CD14-positive monocyte (primary cell): ENCODE results near the gene SLC16A12. TPM values are rescaled to one million over a fixed set of nuclear protein-coding genes. Genes with fewer than 3 reads are reported as not detected.

Source experiments
- DNase-seq, 3 donors: peaks; one replicate each; pipeline ENCODE4 v3.0.0-alpha.2; 2011 to 2022
- H2AFZ ChIP-seq: 2 replicates; pipeline ENCODE4 v1.6.0; 2012; ENCODE audit warnings: mild to moderate bottlenecking, low read depth, low read length, inconsistent platforms; ENCODE audit not compliant: insufficient read depth, poor library complexity, severe bottlenecking
- H3K27ac ChIP-seq, 2 donors: 1 replicate in 1 of 2; 2 replicates in 1 of 2; pipeline ENCODE4 v1.5.1; 2012 to 2013; ENCODE audit warnings: low read length in 2 of 2, control low read depth in 1 of 2, inconsistent platforms in 1 of 2, low read depth in 1 of 2, mild to moderate bottlenecking in 1 of 2
- H3K27me3 ChIP-seq, 2 donors: one replicate each; pipeline versions ENCODE4 v1.6.0 to v1.6.1; 2011 to 2013; ENCODE audit warnings: low read length in 2 of 2; ENCODE audit not compliant: control insufficient read depth in 2 of 2, insufficient read depth in 2 of 2
- H3K36me3 ChIP-seq, 2 donors: replicated peaks in 1 of 2; 1 replicate in 1 of 2; 2 replicates in 1 of 2; pipeline versions ENCODE4 v1.5.1 to v1.6.1; 2012 to 2013; ENCODE audit warnings: low read length in 2 of 2, control low read depth in 1 of 2, inconsistent platforms in 1 of 2, mild to moderate bottlenecking in 1 of 2; ENCODE audit not compliant: insufficient read depth in 2 of 2, control insufficient read depth in 1 of 2
- H3K4me1 ChIP-seq, 2 donors: 1 replicate in 1 of 2; 2 replicates in 1 of 2; pipeline versions ENCODE4 v1.5.1 to v1.6.1; 2012 to 2013; ENCODE audit warnings: low read length in 2 of 2, control low read depth in 1 of 2, inconsistent platforms in 1 of 2, mild to moderate bottlenecking in 1 of 2, moderate library complexity in 1 of 2; ENCODE audit not compliant: insufficient read depth in 2 of 2, control insufficient read depth in 1 of 2
- H3K4me2 ChIP-seq: replicated peaks from 2 replicates; pipeline ENCODE3; 2012; ENCODE audit warnings: low read length, moderate library complexity, mild to moderate bottlenecking; ENCODE audit not compliant: poor library complexity, severe bottlenecking; ENCODE audit errors: extremely low read depth
- H3K4me3 ChIP-seq, 3 experiments: fragments of 200-600 bp in 1 of 3; sonication (generic) in 1 of 3; replicated peaks in 1 of 3; 1 replicate in 2 of 3; 2 replicates in 1 of 3; pipeline ENCODE4 v1.5.1; 2011 to 2013; ENCODE audit warnings: low read length in 3 of 3, mild to moderate bottlenecking in 3 of 3, control low read depth in 2 of 3, low read depth in 2 of 3, inconsistent platforms in 1 of 3, moderate library complexity in 1 of 3
- H3K79me2 ChIP-seq: 2 replicates; pipeline ENCODE4 v1.6.0; 2012; ENCODE audit warnings: mild to moderate bottlenecking, control low read depth, inconsistent platforms, low read length, moderate library complexity; ENCODE audit not compliant: insufficient read depth
- H3K9ac ChIP-seq: 2 replicates; pipeline ENCODE4 v1.6.0; 2017; ENCODE audit warnings: low read length, mild to moderate bottlenecking; ENCODE audit not compliant: insufficient read depth, poor library complexity, severe bottlenecking
- H3K9me3 ChIP-seq, 2 donors: replicated peaks in 1 of 2; 1 replicate in 1 of 2; 2 replicates in 1 of 2; pipeline versions ENCODE4 v1.5.1 to v1.6.1; 2012 to 2013; ENCODE audit warnings: low read length in 2 of 2, control low read depth in 1 of 2; ENCODE audit not compliant: control insufficient read depth in 1 of 2, insufficient read depth in 1 of 2
- H4K20me1 ChIP-seq: 2 replicates; pipeline ENCODE4 v1.6.0; 2012; ENCODE audit warnings: mild to moderate bottlenecking, low read length, control low read depth, moderate library complexity; ENCODE audit not compliant: insufficient read depth
- H3K27ac Mint-ChIP-seq, 7 donors: one replicate each; pipeline ENCODE4 v1.8.0; 2020; ENCODE audit warnings: mild to moderate bottlenecking in 7 of 7, mixed read lengths in 7 of 7, moderate library complexity in 6 of 7, inconsistent platforms in 2 of 7
- H3K27me3 Mint-ChIP-seq, 3 donors: one replicate each; pipeline ENCODE4 v1.8.0; 2021 to 2022; ENCODE audit warnings: low read depth in 3 of 3, mild to moderate bottlenecking in 3 of 3, mixed read lengths in 3 of 3, moderate library complexity in 3 of 3, inconsistent platforms in 1 of 3
- H3K36me3 Mint-ChIP-seq, 2 donors: one replicate each; pipeline ENCODE4 v1.8.0; 2020; ENCODE audit warnings: mixed read lengths in 2 of 2, inconsistent platforms in 1 of 2, mild to moderate bottlenecking in 1 of 2
- H3K4me1 Mint-ChIP-seq: one replicate; pipeline ENCODE4 v1.8.0; 2020; ENCODE audit warnings: mild to moderate bottlenecking, mixed read lengths
- H3K4me3 Mint-ChIP-seq, 2 donors: one replicate each; pipeline ENCODE4 v1.8.0; 2020; ENCODE audit warnings: mild to moderate bottlenecking in 2 of 2, mixed read lengths in 2 of 2, moderate library complexity in 1 of 2
- H3K9me3 Mint-ChIP-seq, 7 donors: one replicate each; pipeline ENCODE4 v1.8.0; 2020 to 2022; ENCODE audit warnings: mixed read lengths in 7 of 7, mild to moderate bottlenecking in 6 of 7, moderate library complexity in 6 of 7, inconsistent platforms in 2 of 7
- CTCF ChIP-seq: fragments of 200-600 bp; IDR thresholded peaks from one replicate; pipeline ENCODE4 v1.8.0; 2022; ENCODE audit warnings: antibody characterized with exemption, mild to moderate bottlenecking
- WGBS: methylation state at CpG from one replicate; pipeline ENCODE4 v1.1.5; 2013; ENCODE audit warnings: missing lambda C conversion rate; ENCODE audit not compliant: insufficient coverage; 5-methylcytosine and 5-hydroxymethylcytosine counted together
- intact Hi-C, 2 donors: fragments of 100-400 bp; cut with micrococcal nuclease; formaldehyde crosslinking; loops; one replicate each; pipeline versions ENCODE4 v1.15.0 to v1.15.1; 2023
- polyA plus RNA-seq, 3 donors: library from polyadenylated mRNA; depleted of rRNA in 1 of 3; unstranded in 2 of 3; stranded (reverse) in 1 of 3; fragments of 300-500 nt in 2 of 3; fragments of >200 nt in 1 of 3; fragmentation: Illumina TruSeq in 2 of 3; gene quantifications; 1 replicate in 2 of 3; 2 replicates in 1 of 3; pipeline ENCODE4 v1.2.3, GENCODE V29; 2012 to 2021

Gene SLC16A12
- polyA plus RNA-seq, 3 donors: 0.04 TPM; not detected in 2

GRCh38 chr10:89515031-89515841, 20.2 kb downstream of the SLC16A12 start:
- H3K4me3 Mint-ChIP-seq: no peak overlapping the region
- H2AFZ ChIP-seq: no peak overlapping the region
- peaks cover 0 to 8% (median 4%) of the 10 kb centered on the region in 3 donors for H3K27me3 Mint-ChIP-seq

GRCh38 chr10:89513206-89513605, 22.2 kb downstream of the SLC16A12 start:
- H3K36me3 Mint-ChIP-seq: no peaks in the 10 kb centered on the region
- Histone ChIP-seq H2AFZ (no peak overlapping the region), H3K79me2 (no peaks in the 10 kb centered on the region), H3K4me2 (no peak overlapping the region), H3K4me3 (no peak overlapping the region), H3K27me3 (no peaks in the 10 kb centered on the region), H3K36me3 (no peaks in the 10 kb centered on the region), H3K9ac (no peak overlapping the region), H3K9me3 (no peaks in the 10 kb centered on the region), H3K4me1 (no peaks in the 10 kb centered on the region), H3K27ac (no peak overlapping the region), H4K20me1 (no peaks in the 10 kb centered on the region)
- peaks cover 0 to 5% (median 0%) of the 10 kb centered on the region in 7 donors for H3K9me3 Mint-ChIP-seq
- no peaks in the 10 kb centered on the region for H3K4me1 Mint-ChIP-seq
- intact Hi-C loops: no loop called here
- DNase-seq: no peak
- no peak overlapping the region for H3K27ac Mint-ChIP-seq
- WGBS: 86% methylated on average over 1 of the region's 1 CpG
- peaks cover 3 to 8% (median 7%) of the 10 kb centered on the region in 3 donors for H3K27me3 Mint-ChIP-seq
- TF ChIP-seq CTCF: no peak
- H3K4me3 Mint-ChIP-seq: no peak overlapping the region

More at GRCh38 chr10:89515031-89515841, 20.2 kb downstream of the SLC16A12 start:
- Histone ChIP-seq H3K36me3 (no peaks in the 10 kb centered on the region), H3K4me2 (no peak overlapping the region), H3K4me1 (no peaks in the 10 kb centered on the region), H3K27me3 (no peaks in the 10 kb centered on the region), H3K27ac (no peak overlapping the region), H3K4me3 (no peak overlapping the region), H3K9me3 (no peaks in the 10 kb centered on the region), H4K20me1 (no peaks in the 10 kb centered on the region), H3K9ac (no peak overlapping the region), H3K79me2 (no peaks in the 10 kb centered on the region)
- Mint-ChIP-seq H3K27ac (no peak overlapping the region), H3K36me3 (no peaks in the 10 kb centered on the region), H3K9me3 (peaks cover 0 to 2% (median 0%) of the 10 kb centered on the region in 7 donors), H3K4me1 (no peaks in the 10 kb centered on the region)
- DNase-seq: no peak
- 95% methylated on average over 4 of the region's 8 CpGs for WGBS
- no peak for TF ChIP-seq CTCF
- intact Hi-C loops: no loop called here
